GM23338 (cell line): ENCODE results near the gene SEC61A1. TPM values are rescaled to one million over a fixed set of nuclear protein-coding genes. Genes with fewer than 3 reads are reported as not detected.

Experiments used
- ATAC-seq: fragments of 200-7000 bp; cut with Tn5 transposase; 3 replicates; pipeline ENCODE4 v1.9.1; 2020
- DNase-seq: peaks from one replicate; pipeline ENCODE4 v3.0.0-alpha.2; 2015; ENCODE audit warnings: low spot score
- H2AFZ ChIP-seq: fragments of 200-600 bp; sonication (generic); 2 replicates; pipeline ENCODE4 v1.8.0; 2016; ENCODE audit warnings: antibody characterized with exemption, mild to moderate bottlenecking, moderate library complexity
- H3F3A ChIP-seq: fragments of 200-600 bp; sonication (generic); replicated peaks from 2 replicates; pipeline ENCODE4 v1.8.0; 2017; ENCODE audit warnings: antibody characterized with exemption, mixed run types, low read depth
- H3K27ac ChIP-seq: fragments of 200-600 bp; sonication (generic); 2 replicates; pipeline ENCODE4 v1.6.1; 2016; ENCODE audit warnings: low read depth
- H3K27me3 ChIP-seq: fragments of 200-600 bp; sonication (generic); 2 replicates; pipeline ENCODE4 v1.8.0; 2016; ENCODE audit warnings: mild to moderate bottlenecking, mixed run types, moderate library complexity; ENCODE audit not compliant: insufficient read depth
- H3K36me3 ChIP-seq: fragments of 200-600 bp; sonication (generic); 2 replicates; pipeline ENCODE4 v1.8.0; 2016; ENCODE audit warnings: mild to moderate bottlenecking; ENCODE audit not compliant: insufficient read depth
- H3K4me1 ChIP-seq: fragments of 200-600 bp; sonication (generic); 2 replicates; pipeline ENCODE4 v1.8.0; 2016; ENCODE audit warnings: mild to moderate bottlenecking, moderate library complexity; ENCODE audit not compliant: insufficient read depth
- H3K4me2 ChIP-seq: fragments of 200-600 bp; sonication (generic); 2 replicates; pipeline ENCODE4 v1.7.1; 2017; ENCODE audit warnings: mixed run types
- H3K4me3 ChIP-seq: fragments of 200-600 bp; sonication (generic); 2 replicates; pipeline ENCODE4 v1.6.1; 2016; ENCODE audit warnings: mixed run types
- H3K79me2 ChIP-seq: fragments of 200-600 bp; sonication (generic); replicated peaks from 2 replicates; pipeline ENCODE4 v1.8.0; 2017; ENCODE audit warnings: mild to moderate bottlenecking; ENCODE audit not compliant: insufficient read depth
- H3K9me2 ChIP-seq: fragments of 200-600 bp; sonication (generic); 2 replicates; pipeline ENCODE4 v1.8.0; 2017; ENCODE audit not compliant: insufficient read depth
- H4K20me1 ChIP-seq: fragments of 200-600 bp; sonication (generic); replicated peaks from 2 replicates; pipeline ENCODE4 v1.8.0; 2017; ENCODE audit warnings: mild to moderate bottlenecking; ENCODE audit not compliant: insufficient read depth
- H3K27ac Mint-ChIP-seq: 2 replicates; pipeline ENCODE4 v1.8.0; 2020; ENCODE audit warnings: inconsistent platforms, mild to moderate bottlenecking, moderate library complexity, mixed read lengths
- H3K27me3 Mint-ChIP-seq: 3 replicates; pipeline ENCODE4 v1.8.0; 2022; ENCODE audit warnings: low read depth, mild to moderate bottlenecking, moderate library complexity, mixed read lengths, inconsistent platforms; ENCODE audit not compliant: insufficient read depth, poor library complexity
- H3K36me3 Mint-ChIP-seq: 3 replicates; pipeline ENCODE4 v1.8.0; 2021; ENCODE audit warnings: low read depth, mild to moderate bottlenecking, inconsistent platforms, moderate library complexity, mixed read lengths
- H3K4me1 Mint-ChIP-seq: 3 replicates; pipeline ENCODE4 v1.8.0; 2020; ENCODE audit warnings: mild to moderate bottlenecking, inconsistent platforms, mixed read lengths
- H3K4me3 Mint-ChIP-seq: 3 replicates; pipeline ENCODE4 v1.8.0; 2021; ENCODE audit warnings: moderate library complexity, mild to moderate bottlenecking, inconsistent platforms, mixed read lengths
- H3K9me3 Mint-ChIP-seq: 3 replicates; pipeline ENCODE4 v1.8.0; 2020; ENCODE audit warnings: moderate library complexity, mild to moderate bottlenecking, inconsistent platforms, mixed read lengths
- CREB1 ChIP-seq: fragments of 250-450 bp; sonication (Bioruptor Pico); IDR thresholded peaks from 2 replicates; pipeline ENCODE4 v1.5.0; 2020; ENCODE audit warnings: low read depth, mild to moderate bottlenecking, moderate library complexity
- EZH2 ChIP-seq: fragments of 200-600 bp; sonication (generic); IDR thresholded peaks from one replicate; pipeline ENCODE4 v1.8.0; 2017; ENCODE audit warnings: antibody characterized with exemption, mild to moderate bottlenecking, low read depth; ENCODE audit not compliant: unreplicated experiment
- EZH2phosphoT487 ChIP-seq: fragments of 200-600 bp; sonication (generic); IDR thresholded peaks from one replicate; pipeline ENCODE4 v1.8.1; 2018; ENCODE audit warnings: antibody characterized with exemption; ENCODE audit not compliant: unreplicated experiment
- JUNB ChIP-seq: IDR thresholded peaks from one replicate; pipeline ENCODE4 v1.6.1; 2016; ENCODE audit warnings: antibody characterized with exemption; ENCODE audit not compliant: unreplicated experiment
- NANOG ChIP-seq: IDR thresholded peaks from 2 replicates; pipeline ENCODE4 v1.6.1; 2016; ENCODE audit warnings: antibody characterized with exemption, borderline replicate concordance
- POLR2AphosphoS5 ChIP-seq: IDR thresholded peaks from 2 replicates; pipeline ENCODE4 v1.6.1; 2016; ENCODE audit warnings: antibody characterized with exemption, low read depth
- STAT1 ChIP-seq: IDR thresholded peaks from one replicate; pipeline ENCODE4 v1.6.1; 2016; ENCODE audit warnings: antibody characterized with exemption; ENCODE audit not compliant: unreplicated experiment
- ZNF114 ChIP-seq: fragments of 250-450 bp; sonication (Bioruptor Pico); IDR thresholded peaks from 2 replicates; pipeline ENCODE4 v1.5.0; 2020; ENCODE audit warnings: mild to moderate bottlenecking, moderate library complexity
- ZNF331 ChIP-seq: fragments of 250-450 bp; sonication (Bioruptor Pico); IDR thresholded peaks from 2 replicates; pipeline ENCODE4 v1.5.0; 2020; ENCODE audit warnings: low read depth, mild to moderate bottlenecking, moderate library complexity
- polyA plus RNA-seq: library from polyadenylated mRNA; unstranded; fragments of >200 nt; fragmentation: Nextera tagmentation; extraction: Ambion mirVana; gene quantifications from 2 replicates; pipeline ENCODE4 v1.2.1, GENCODE V29; 2016
- total RNA-seq: library from RNA; depleted of rRNA; stranded (reverse); fragments of >200 nt; shearing (Covaris generic); gene quantifications from 2 replicates; pipeline ENCODE4 v1.2.3, GENCODE V29; 2014
- TF ChIP-seq, protein P1 (sequence below): IDR thresholded peaks from one replicate; pipeline ENCODE4 v1.6.1; 2018; ENCODE audit warnings: antibody characterized with exemption; ENCODE audit not compliant: unreplicated experiment
- TF ChIP-seq, protein P2 (sequence below): IDR thresholded peaks from 2 replicates; pipeline ENCODE4 v1.6.1; 2016; ENCODE audit warnings: antibody characterized with exemption
- TF ChIP-seq, protein P3 (sequence below): fragments of 250-450 bp; sonication (Bioruptor Pico); IDR thresholded peaks from 2 replicates; pipeline ENCODE4 v1.5.0; 2020; ENCODE audit warnings: mild to moderate bottlenecking, moderate library complexity
- TF ChIP-seq, protein P4 (sequence below), 2 experiments: fragments of 200-600 bp in 1 of 2; sonication (generic) in 1 of 2; conservative IDR thresholded peaks; 2 replicates each; pipeline versions ENCODE4 v1.5.1 to v1.6.1; 2016 to 2017; ENCODE audit warnings: antibody characterized with exemption in 2 of 2, low read depth in 2 of 2, mild to moderate bottlenecking in 2 of 2, moderate library complexity in 1 of 2

The SEC61A1 gene
- total and polyA plus RNA-seq, 2 experiments from 2014 or later = 44.8 to 184 TPM

DNA sequence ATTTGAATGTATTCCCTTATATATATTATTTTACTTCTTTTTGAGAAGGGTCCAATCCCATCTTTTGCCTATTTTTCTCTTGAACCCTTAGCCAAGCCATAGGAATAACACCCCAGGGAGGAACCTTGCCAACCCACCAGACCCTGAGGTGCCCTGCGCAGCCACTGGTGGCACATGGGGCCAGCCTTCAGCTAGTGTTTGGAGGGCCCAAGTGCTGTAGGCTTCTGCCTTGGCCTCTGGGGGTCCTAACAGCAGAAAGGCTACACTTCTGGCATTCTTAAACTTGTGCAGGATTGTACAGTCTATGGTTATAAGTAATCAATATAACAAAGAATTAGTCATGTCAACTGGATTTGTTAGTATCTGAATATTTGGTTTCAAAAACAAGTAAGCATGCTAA, 36.9 kb downstream of the SEC61A1 start:
- peaks cover 68% of the 10 kb centered on the region for H3K36me3 Mint-ChIP-seq
- peaks cover 10% of the 10 kb centered on the region for H3K4me1 ChIP-seq
- H2AFZ ChIP-seq = no peak overlapping the region
- H3F3A ChIP-seq = no peaks in the 10 kb centered on the region
- peaks cover 17% of the 10 kb centered on the region; the same call in 1 of the 2 replicates for H3K36me3 ChIP-seq
- H3K9me3 Mint-ChIP-seq = no peaks in the 10 kb centered on the region
- H3K4me1 Mint-ChIP-seq = peaks cover 4% of the 10 kb centered on the region
- H3K27ac Mint-ChIP-seq = no peak overlapping the region
- H3K4me3 ChIP-seq = no peak overlapping the region
- DNase-seq (no peak), ATAC-seq (no peak)
- no peak overlapping the region for H3K4me3 Mint-ChIP-seq
- no peak overlapping the region for H3K4me2 ChIP-seq
- H3K79me2 ChIP-seq = peaks cover 57% of the 10 kb centered on the region
- no peak for TF ChIP-seq CREB1
- no peak for TF ChIP-seq EZH2phosphoT487
- no peak for TF ChIP-seq STAT1
- TF ChIP-seq ZNF331 (CRISPR knock-in tag) = no peak
- TF ChIP-seq, protein P1, sequence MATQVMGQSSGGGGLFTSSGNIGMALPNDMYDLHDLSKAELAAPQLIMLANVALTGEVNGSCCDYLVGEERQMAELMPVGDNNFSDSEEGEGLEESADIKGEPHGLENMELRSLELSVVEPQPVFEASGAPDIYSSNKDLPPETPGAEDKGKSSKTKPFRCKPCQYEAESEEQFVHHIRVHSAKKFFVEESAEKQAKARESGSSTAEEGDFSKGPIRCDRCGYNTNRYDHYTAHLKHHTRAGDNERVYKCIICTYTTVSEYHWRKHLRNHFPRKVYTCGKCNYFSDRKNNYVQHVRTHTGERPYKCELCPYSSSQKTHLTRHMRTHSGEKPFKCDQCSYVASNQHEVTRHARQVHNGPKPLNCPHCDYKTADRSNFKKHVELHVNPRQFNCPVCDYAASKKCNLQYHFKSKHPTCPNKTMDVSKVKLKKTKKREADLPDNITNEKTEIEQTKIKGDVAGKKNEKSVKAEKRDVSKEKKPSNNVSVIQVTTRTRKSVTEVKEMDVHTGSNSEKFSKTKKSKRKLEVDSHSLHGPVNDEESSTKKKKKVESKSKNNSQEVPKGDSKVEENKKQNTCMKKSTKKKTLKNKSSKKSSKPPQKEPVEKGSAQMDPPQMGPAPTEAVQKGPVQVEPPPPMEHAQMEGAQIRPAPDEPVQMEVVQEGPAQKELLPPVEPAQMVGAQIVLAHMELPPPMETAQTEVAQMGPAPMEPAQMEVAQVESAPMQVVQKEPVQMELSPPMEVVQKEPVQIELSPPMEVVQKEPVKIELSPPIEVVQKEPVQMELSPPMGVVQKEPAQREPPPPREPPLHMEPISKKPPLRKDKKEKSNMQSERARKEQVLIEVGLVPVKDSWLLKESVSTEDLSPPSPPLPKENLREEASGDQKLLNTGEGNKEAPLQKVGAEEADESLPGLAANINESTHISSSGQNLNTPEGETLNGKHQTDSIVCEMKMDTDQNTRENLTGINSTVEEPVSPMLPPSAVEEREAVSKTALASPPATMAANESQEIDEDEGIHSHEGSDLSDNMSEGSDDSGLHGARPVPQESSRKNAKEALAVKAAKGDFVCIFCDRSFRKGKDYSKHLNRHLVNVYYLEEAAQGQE = no peak
- TF ChIP-seq EZH2 = no peak
- TF ChIP-seq JUNB = no peak
- TF ChIP-seq, protein P2, sequence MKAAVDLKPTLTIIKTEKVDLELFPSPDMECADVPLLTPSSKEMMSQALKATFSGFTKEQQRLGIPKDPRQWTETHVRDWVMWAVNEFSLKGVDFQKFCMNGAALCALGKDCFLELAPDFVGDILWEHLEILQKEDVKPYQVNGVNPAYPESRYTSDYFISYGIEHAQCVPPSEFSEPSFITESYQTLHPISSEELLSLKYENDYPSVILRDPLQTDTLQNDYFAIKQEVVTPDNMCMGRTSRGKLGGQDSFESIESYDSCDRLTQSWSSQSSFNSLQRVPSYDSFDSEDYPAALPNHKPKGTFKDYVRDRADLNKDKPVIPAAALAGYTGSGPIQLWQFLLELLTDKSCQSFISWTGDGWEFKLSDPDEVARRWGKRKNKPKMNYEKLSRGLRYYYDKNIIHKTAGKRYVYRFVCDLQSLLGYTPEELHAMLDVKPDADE = no peak
- TF ChIP-seq NANOG = no peak
- no peak for TF ChIP-seq POLR2AphosphoS5
- TF ChIP-seq, protein P3, sequence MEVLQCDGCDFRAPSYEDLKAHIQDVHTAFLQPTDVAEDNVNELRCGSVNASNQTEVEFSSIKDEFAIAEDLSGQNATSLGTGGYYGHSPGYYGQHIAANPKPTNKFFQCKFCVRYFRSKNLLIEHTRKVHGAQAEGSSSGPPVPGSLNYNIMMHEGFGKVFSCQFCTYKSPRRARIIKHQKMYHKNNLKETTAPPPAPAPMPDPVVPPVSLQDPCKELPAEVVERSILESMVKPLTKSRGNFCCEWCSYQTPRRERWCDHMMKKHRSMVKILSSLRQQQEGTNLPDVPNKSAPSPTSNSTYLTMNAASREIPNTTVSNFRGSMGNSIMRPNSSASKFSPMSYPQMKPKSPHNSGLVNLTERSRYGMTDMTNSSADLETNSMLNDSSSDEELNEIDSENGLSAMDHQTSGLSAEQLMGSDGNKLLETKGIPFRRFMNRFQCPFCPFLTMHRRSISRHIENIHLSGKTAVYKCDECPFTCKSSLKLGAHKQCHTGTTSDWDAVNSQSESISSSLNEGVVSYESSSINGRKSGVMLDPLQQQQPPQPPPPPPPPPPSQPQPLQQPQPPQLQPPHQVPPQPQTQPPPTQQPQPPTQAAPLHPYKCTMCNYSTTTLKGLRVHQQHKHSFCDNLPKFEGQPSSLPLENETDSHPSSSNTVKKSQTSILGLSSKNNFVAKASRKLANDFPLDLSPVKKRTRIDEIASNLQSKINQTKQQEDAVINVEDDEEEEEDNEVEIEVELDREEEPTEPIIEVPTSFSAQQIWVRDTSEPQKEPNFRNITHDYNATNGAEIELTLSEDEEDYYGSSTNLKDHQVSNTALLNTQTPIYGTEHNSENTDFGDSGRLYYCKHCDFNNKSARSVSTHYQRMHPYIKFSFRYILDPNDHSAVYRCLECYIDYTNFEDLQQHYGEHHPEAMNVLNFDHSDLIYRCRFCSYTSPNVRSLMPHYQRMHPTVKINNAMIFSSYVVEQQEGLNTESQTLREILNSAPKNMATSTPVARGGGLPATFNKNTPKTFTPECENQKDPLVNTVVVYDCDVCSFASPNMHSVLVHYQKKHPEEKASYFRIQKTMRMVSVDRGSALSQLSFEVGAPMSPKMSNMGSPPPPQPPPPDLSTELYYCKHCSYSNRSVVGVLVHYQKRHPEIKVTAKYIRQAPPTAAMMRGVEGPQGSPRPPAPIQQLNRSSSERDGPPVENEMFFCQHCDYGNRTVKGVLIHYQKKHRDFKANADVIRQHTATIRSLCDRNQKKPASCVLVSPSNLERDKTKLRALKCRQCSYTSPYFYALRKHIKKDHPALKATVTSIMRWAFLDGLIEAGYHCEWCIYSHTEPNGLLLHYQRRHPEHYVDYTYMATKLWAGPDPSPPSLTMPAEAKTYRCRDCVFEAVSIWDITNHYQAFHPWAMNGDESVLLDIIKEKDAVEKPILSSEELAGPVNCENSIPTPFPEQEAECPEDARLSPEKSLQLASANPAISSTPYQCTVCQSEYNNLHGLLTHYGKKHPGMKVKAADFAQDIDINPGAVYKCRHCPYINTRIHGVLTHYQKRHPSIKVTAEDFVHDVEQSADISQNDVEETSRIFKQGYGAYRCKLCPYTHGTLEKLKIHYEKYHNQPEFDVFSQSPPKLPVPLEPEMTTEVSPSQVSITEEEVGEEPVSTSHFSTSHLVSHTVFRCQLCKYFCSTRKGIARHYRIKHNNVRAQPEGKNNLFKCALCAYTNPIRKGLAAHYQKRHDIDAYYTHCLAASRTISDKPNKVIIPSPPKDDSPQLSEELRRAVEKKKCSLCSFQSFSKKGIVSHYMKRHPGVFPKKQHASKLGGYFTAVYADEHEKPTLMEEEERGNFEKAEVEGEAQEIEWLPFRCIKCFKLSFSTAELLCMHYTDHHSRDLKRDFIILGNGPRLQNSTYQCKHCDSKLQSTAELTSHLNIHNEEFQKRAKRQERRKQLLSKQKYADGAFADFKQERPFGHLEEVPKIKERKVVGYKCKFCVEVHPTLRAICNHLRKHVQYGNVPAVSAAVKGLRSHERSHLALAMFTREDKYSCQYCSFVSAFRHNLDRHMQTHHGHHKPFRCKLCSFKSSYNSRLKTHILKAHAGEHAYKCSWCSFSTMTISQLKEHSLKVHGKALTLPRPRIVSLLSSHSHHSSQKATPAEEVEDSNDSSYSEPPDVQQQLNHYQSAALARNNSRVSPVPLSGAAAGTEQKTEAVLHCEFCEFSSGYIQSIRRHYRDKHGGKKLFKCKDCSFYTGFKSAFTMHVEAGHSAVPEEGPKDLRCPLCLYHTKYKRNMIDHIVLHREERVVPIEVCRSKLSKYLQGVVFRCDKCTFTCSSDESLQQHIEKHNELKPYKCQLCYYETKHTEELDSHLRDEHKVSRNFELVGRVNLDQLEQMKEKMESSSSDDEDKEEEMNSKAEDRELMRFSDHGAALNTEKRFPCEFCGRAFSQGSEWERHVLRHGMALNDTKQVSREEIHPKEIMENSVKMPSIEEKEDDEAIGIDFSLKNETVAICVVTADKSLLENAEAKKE (CRISPR knock-in tag) = no peak
- TF ChIP-seq, protein P4, sequence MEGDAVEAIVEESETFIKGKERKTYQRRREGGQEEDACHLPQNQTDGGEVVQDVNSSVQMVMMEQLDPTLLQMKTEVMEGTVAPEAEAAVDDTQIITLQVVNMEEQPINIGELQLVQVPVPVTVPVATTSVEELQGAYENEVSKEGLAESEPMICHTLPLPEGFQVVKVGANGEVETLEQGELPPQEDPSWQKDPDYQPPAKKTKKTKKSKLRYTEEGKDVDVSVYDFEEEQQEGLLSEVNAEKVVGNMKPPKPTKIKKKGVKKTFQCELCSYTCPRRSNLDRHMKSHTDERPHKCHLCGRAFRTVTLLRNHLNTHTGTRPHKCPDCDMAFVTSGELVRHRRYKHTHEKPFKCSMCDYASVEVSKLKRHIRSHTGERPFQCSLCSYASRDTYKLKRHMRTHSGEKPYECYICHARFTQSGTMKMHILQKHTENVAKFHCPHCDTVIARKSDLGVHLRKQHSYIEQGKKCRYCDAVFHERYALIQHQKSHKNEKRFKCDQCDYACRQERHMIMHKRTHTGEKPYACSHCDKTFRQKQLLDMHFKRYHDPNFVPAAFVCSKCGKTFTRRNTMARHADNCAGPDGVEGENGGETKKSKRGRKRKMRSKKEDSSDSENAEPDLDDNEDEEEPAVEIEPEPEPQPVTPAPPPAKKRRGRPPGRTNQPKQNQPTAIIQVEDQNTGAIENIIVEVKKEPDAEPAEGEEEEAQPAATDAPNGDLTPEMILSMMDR (conservative IDR thresholded peaks at IDR 0.05; ENCODE audit: low read depth in 2 of 2) = no peak
- TF ChIP-seq ZNF114 (CRISPR knock-in tag) = no peak
- peaks cover 43% of the 10 kb centered on the region for H4K20me1 ChIP-seq
- H3K27me3 ChIP-seq = no peaks in the 10 kb centered on the region
- H3K9me2 ChIP-seq = no peaks in the 10 kb centered on the region
- H3K27me3 Mint-ChIP-seq = no peaks in the 10 kb centered on the region
- no peak overlapping the region for H3K27ac ChIP-seq
